NCI-H2227 (cell line): Measurements from ENCODE around the gene EPS15.
"Not testable (repeated sequence)": the region's sequence is repeated elsewhere in the genome, so short reads cannot be mapped to it uniquely, and the experiment has no call there.

Source experiments
- DNase-seq: peaks from one replicate; lab custom pipeline; 2025; ENCODE audit not compliant: unreplicated experiment; lab: John Stamatoyannopoulos, UW

The EPS15 gene

DNA sequence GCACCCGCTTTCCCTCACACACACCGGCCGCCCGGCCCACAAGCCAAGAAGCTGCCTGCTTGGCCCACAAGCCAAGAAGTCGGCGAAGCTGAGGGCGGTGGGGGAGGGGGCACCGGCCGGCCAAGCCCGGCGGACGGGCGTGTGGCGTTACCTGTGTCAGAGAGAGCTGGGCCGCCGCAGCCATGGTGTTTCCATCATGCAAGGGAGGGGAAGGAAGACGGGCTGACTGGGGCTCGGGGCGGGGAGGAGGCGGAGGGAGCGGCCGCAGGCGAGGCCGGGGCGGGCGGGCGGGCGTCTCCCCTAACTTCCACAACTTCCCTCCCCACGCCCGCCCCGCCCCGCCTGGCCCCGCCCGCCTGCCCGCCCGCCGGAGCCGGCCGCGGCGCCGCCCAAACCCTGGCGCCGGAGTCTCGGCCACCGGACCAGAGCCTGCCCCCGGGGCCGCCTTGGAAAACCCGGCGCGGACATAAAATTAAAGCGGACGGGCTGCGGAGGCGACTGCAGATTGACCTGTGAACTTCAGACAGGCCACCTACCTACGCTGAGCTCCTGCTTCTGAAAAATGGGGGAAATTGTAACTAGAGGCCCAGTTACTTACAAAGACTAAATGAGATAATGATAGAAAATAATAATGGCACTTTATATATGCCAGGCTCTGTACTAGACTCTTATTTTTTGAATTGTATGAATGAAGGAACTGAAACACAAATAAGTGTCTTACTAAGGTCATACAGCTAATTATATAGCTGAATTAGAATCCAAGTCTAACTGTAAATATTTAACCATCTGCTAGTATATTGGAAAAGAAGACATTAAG, at the start of gene EPS15:
TSS of gene EPS15 (minus strand) at position 219 of the 817 bp plus-strand sequence. CDS start at position 184, 35 bp downstream.
- DNase-seq = peak; percentile 89

DNA sequence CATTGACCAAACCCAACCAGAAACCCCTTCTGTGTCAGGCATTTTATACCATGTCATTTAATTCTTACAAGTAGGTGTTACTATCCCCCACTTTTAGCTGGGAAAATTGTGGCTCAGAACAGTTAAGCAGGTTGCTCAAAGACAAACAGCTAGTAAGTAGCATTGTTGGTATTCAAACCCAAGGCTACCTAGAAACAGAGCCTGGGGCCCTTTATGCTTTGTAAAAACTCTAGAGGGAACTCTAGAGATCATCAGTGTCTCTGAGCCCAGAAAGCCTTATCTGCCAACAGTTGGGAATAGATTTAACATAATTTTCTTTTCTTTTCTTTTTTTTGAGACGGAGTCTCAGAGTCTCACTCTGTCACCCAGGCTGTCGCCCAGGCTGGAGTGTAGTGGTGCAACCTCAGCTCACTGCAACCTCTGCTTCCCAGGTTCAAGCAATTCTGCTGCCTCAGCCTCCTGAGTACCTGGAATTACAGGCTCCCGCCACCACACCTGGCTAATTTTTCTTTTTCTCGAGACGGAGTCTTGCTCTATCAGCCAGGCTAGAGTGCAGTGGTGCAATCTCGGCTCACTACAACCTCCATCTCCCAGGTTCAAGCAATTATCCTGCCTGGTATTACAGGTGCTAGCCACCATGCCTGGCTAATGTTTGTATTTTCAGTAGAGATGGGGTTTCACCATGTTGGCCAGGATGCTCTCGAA, 49.3 kb upstream of the EPS15 start:
- no peak for DNase-seq

DNA sequence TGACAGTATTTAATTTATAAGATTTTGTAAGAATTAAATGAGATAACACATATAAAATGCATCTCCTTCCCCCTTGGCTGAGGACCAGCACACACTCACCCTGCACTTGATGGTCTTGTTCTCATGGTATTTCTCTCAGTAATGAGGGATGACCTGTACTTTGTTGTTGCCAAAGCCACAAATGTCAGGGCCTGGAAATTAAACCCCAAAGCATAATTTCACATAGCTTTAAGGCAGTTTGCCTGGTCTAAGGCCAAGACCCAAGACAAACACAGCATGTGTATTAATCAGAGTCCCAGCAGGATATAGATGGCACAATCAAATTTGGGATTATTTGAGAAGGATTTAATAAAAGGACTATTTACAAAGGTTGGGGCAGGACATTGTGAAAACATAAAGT, 48.6 kb upstream of the EPS15 start:
- no peak for DNase-seq

DNA sequence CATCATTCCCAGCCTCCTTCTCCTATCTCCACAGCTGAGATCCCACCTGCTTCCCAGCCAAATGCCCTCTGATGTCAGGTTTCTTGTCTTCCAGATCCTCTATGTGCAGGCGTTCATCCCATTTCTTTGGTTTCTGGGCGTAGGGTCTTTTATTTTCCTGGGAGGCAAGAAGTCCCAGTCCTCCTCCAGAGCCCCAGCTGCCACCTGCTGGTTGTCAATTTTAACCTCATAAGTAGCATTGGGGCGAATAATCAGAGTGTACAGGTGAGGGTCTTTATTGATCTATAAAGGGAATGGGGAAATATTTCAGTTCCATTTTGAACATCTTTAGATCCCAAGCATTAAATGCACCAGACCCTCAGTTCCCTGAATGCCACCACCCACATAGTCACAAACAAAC, 47.2 kb upstream of the EPS15 start:
- no peak for DNase-seq

DNA sequence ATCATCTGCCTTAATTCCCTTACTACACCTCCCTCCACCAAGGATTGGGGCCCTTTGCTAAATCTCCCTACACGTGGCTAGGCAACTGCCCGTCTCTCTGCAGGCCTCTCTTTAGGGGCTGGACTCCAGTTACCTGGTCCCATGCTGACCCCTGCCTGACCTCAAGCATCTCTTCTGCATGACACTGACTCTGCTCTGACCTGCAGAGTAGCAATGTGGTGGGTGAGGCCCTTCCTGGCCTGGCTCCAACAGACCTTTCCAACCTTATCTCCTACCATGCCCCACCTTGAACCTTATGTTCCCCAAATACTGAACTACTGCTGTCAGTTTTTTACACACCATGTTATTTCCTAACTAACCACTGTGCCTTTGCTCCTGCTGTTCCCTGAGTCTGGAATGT, 45.9 kb upstream of the EPS15 start:
- no peak for DNase-seq

DNA sequence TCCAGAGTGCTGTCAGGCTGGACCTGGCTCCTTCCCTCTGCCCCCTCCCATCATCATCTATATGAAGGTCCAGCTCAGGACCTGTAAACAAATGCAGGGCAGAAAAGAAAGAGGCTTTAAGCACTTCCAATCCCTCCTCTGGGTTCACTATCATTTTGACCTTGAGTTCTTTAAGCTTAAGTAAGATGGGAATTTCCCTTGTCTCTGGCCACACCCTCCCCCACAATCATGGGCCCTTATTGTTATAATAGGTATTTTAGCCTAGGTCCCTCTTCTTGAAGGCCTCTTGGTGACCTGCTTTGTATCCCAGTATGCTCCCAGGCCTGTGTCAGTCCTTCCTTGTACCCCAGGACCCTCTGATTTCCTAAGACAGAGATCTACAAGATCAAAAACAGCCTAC, 45.1 kb upstream of the EPS15 start:
- DNase-seq = no peak

DNA sequence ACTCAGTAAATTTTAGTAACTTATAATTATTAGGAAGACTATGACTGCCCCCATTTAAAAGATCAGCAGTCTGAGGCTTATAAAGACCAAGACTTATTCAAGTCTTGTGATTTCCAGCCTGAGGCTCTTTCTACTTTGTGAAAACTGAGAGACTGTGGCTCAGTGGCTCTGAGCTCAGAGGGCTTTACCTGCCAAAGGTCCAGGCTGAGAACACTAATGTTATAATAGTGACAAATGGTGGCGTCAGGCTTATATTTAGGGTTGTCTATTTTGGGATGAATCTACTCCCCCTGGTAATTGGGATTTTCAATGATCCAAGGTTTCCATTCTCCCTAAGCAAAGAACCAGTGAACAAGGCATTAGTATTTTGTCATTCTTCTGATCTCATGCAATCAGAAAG, 42.6 kb upstream of the EPS15 start:
- no peak for DNase-seq

DNA sequence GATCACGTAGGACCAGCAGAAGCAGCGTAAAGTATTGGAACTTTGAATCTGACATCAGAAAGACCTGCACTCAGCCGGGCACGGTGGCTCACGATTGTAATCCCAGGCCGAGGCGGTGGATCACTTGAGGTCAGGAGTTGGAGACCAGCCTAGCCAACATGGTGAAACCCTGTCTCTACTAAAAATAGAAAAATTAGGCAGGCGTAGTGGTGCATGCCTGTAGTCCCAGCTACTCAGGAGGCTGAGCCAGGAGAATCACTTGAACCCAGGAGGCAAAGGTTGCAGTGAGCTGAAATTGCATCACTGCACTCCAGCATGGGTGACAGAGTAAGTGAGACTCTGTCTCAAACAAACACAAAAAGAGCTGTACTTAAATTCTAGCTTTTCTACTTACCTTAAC, 41.8 kb upstream of the EPS15 start:
- DNase-seq = not testable (repeated sequence)

DNA sequence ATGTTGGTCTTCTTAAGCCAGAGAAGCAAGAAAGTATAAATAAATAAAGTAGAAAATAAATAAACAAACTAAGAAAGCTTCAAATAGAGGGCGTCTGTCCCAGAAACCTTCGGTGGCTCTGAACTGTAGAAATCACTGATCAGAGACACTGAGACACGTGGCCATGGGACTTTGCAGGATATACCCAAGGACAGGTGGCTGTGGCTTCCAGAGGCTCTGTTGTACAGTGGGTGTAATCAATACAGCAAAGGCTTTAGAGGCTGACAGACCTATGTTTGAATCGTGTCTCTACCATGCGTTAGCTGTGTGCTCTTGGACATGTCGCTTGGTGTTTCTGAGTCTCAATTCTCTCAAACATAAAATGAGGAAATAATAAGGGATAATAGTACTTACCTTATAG, 41.0 kb upstream of the EPS15 start:
- no peak for DNase-seq

DNA sequence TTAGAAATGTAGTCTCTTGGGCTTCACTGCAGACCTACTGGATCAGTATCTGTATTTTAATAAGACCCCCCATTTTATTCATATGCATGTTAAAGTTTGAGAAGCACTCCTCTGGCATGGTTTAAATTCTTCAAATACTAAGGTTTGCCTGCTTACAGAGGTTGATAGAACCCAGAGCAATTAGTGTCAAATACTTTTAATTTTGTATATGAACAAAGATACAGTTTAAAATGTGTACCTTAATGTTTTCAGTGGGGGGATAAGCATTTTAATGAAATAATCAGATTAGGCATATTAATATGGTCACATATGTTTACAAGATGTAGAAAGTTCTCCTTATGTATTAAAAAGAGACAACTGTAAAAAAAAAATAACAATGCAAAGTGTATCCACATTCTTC, 40.4 kb upstream of the EPS15 start:
- no peak for DNase-seq

DNA sequence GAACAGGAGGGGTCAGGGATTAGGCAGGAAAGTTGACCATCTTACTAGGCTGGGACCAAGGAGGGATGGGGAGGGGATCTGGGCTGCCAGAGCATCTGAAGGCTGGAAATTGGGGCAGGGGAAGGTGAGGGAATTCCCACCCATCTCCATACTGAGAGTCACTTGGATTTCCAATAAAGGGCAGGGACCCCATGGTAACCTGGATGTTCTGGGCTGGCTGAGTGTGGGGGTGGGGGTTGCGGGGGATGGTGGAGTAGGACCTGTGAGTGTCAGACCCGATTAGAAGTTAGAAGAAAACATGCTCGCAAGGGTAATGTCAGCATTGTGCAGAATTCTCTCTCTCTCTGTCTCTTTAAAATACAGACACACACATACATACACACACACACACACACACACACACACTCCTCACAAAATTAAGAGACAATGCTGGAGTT, 40.0 kb upstream of the EPS15 start:
- DNase-seq = no peak

DNA sequence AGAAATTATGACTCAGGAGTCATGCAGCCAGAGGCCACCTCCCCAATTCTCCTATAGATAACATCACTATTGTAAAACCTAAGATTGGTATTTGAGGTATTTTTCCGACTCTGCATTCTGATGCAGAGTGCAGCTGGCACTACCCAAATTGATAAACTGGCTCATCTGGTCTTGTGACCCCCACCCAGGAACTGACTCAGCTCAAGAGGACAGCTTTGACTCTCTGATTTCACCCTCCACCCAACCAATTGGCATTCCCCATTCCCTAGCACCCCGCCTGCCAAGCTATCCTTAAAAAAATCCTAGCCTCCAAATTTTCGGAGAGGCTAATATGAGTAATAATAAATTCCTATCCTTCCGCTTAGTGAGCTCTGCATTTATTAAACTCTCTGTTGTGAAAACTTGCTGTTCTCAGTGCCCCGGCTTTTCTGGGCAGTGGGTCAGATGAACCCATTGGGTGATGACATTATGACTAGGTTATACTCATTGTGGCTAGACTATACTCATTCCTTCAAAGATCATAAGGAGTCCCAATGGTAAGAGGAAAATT, 39.4 kb upstream of the EPS15 start:
- no peak for DNase-seq

DNA sequence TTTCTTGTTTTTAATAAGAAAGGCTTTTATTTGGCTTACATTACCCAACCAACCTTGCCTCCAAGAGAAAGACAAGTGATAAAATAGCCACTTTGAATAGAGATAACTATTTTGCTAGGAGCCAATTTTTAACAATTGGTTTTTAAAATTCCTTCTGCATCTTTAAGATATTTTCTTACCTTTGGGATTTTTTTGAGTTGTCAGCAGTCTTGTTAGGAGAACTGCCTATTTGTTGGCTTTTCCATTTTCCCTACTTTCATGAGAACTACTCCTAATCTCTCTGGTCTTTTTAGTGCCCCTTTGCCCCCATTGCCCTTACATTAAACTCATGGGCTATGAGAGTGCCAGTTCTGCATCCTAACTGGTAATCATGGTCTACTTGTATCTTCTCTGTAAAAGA, 38.1 kb upstream of the EPS15 start:
- no peak for DNase-seq

DNA sequence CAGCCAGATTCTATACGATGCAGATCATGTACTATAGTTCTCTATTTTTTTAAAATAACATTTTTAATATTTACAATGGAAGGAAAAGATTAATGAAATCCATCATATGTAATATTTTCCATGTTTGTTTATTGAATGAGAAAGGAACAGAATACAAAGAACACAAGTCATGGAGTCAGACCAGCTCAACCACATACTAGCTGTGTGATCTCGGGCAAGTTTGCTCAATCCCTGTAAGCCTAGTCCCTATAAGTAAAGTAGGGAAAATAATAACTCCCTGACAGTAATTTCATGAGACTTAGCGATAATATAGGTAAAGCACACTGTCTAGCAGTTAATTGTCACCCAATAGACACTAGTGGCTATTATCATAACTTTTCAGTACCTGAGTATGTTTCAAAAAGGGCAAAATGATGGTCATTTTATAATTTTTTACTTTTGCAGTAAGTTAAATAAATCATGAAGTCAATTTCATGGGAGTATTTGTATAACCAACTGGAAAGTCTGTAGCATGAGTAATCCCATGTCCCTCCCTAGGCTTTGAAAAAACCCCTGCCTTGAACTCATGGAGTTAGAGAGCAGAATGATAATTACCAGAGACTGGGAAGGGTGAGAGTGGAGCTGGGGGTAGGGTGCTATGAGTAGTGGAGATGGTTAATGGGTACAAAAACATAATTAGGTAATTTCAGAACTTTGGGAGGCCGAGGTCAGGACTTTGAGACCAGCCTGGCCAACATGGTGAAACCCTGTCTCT, 37.0 kb upstream of the EPS15 start:
- DNase-seq = no peak

DNA sequence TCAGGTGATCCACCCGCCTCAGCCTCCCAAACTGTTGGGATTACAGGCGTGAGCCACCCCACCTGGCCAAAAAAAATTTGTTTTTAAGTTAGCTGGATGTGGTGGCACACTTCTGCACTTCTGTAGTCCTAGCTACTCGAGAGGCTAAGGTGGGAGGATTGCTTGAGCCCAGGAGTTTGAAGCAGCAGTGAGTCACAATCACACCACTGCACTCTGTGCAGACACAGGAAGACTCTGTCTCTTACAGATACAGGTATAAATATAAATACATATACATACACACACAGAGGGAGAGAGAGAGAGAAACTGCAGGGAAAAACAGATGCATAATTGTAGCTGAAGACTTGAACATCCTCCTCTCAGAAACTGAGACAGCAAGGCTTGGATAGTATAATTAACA, 34.8 kb upstream of the EPS15 start:
- no peak for DNase-seq

DNA sequence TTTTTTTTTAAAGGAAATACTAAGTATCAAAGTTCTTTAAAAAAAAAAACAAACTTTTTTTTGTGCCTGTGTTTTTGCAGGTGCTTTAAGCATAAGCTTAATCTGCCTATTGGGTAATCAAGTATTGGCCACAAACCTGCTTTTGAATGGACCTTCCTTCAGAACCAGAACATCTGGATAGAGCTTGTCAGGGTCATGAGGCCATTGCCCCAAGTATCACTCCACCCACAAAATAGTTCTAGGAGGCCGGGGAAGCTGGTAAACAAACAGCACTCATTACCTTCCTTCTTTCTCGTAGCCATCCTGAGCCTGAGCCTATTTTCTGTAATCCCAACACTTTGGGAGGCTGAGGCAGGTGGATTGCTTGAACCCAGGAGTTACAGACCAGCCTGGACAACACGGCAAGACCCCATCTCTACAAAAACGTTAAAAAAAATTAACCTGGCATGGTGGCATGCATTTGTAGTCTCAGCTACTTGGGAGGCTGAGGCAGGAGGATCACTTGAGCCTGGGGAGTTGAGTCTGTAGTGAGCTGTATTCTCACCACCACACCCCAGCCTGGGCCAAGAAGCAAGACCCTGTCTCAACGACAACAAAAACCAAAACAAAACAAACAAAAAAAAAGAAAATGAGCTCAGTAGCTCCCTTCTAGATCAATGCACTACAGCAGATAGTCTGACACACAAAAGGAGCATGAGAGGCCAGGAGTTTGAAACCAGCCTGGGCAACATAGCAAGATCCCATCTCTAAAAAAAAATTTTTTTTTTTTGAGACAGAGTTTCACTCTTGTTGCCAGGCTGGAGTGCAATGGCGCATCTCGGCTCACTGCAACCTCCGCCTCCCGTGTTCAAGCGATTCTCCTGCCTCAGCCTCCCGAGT, 34.1 kb upstream of the EPS15 start:
- DNase-seq = no peak

DNA sequence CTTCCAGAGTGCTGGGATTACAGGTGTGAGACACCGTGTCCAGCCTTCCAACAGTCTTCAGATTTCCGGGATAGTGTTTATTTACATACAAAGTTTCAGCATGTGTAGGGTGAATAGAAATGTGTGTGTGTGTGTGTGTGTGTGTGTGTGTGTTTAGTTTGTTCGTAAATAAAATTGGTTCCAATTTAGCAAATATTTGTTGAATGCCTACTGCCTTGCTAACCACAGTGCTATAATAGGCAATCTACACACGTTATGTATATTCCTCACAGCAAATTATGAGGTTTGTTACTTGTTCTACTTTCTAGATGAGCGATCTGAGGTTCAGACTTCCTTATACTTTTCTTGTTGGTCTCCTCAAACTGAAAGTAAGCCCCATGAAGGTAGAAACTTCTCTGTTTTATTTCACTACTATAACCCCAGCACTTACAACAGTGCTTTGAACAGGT, 32.8 kb upstream of the EPS15 start:
- no peak for DNase-seq

DNA sequence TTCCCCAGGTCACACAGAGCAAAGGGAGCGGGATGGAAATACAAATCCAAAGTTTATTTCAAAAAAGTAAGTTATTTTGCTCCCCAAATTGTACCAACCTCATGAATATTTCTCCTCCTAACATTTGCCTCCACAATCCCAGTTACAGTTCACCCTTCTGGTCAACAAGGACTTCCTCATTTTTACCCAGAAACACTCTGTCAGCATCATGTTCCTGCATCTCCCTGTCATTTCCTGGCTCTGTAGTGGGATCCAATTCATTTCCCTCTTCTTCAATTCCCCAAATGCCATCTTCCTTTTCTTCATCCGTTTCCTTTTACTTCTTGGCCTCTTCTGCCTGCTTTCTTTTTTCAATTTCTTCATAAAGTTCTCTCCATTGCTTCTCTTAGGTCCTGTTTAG, 32.0 kb upstream of the EPS15 start:
- no peak for DNase-seq

DNA sequence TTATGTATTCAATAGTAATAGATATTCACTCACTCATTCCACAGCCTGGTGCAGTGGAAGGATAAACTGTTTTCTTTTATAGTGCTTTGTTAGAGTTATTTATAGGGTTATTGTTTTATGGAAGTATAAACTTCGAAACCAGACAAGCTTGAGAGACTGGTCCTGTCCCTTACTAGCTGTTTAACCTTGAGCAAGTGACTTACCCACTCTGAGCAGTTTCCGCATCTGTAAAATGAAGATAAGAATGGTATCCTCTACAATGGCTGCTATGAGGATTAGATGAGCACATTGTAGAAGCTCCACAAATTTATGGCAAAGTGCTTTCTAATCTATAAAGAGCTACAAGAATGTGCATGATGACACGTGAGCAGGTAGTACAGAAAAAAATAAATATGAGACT, 30.8 kb upstream of the EPS15 start:
- no peak for DNase-seq

DNA sequence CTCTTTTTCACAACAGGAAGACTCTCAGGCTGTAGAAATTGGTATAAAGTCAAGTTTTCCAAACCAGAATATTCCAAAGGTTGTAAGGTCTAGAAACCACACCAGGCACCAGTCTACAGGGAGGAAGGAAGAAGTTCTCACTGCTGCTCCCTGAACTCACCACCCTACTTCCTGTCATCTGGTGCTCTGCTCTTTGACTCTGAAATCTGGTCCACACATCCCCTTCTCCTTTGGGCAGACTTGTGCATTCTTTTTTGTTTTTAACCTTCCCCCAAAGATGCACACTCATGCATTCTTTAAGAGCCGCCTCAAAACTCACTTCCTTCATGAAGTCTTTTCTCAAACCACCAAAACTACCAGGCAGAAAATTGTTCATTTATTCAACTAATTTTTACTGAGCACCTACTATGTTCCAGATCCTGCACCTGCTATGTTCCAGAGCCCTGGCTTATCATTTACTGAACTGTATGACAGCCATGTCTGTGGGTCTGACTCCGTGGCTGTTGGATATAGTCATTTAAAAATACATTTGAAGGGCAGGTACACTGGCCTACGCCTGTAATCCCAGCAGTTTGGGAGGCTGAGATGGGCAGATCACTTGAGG, 30.1 kb upstream of the EPS15 start:
- no peak for DNase-seq
